Mammary epithelial cell (primary cell): Measurements from ENCODE around the gene ZSWIM3.

Source experiments
- EZH2 ChIP-seq: IDR thresholded peaks from 2 replicates; pipeline ENCODE4 v1.6.1; 2012; ENCODE audit warnings: low read length, inconsistent platforms, borderline replicate concordance
- TF ChIP-seq, protein P1 (sequence below), 2 donors: IDR thresholded peaks in 1 of 2; conservative IDR thresholded peaks in 1 of 2; 2 replicates each; pipeline ENCODE4 v1.5.1; 2011 to 2012; ENCODE audit warnings: inconsistent platforms in 2 of 2, low read length in 2 of 2, mild to moderate bottlenecking in 2 of 2, control low read depth in 1 of 2, low read depth in 1 of 2; ENCODE audit not compliant: insufficient read depth in 1 of 2; ENCODE audit errors: extremely low read depth in 1 of 2

DNA sequence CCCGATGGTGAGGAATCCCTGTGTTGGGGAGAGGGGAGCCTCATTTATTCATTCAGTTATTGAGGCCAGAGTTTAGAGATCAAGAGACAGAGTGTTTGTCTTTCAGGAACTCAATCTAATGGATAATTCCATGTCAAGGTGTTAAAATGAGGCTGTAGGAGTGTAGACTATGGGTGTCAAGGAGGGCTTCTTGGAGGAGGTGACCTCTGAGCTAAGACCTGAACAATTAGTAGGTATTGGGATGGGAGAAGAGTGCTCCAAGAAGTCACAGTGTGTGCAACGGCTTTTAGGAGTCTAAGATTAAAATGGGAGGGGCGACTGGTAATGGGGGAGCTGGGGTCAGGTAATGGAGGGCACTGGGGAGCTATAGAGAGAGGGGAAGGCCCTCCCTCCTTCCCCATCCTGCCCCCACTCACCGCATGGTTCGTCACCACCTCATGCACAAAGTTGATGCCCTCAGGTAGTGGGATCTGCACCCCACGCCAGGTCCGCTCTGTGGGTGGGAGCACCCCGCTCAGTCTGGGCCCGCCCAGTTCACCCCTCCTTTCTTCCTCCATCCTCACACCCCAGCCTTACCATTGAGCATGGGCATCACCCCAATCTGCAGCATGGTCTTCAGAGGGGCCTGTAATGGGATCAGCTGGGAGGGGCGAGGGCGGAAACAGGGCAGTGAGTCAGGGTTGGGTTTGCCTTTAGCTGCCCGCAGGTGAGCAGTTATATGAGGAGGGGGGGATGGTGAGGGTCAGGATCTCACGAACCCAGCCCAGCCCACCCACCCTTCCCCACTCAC is 41.8 kb downstream of the ZSWIM3 start:
- TF ChIP-seq, protein P1, sequence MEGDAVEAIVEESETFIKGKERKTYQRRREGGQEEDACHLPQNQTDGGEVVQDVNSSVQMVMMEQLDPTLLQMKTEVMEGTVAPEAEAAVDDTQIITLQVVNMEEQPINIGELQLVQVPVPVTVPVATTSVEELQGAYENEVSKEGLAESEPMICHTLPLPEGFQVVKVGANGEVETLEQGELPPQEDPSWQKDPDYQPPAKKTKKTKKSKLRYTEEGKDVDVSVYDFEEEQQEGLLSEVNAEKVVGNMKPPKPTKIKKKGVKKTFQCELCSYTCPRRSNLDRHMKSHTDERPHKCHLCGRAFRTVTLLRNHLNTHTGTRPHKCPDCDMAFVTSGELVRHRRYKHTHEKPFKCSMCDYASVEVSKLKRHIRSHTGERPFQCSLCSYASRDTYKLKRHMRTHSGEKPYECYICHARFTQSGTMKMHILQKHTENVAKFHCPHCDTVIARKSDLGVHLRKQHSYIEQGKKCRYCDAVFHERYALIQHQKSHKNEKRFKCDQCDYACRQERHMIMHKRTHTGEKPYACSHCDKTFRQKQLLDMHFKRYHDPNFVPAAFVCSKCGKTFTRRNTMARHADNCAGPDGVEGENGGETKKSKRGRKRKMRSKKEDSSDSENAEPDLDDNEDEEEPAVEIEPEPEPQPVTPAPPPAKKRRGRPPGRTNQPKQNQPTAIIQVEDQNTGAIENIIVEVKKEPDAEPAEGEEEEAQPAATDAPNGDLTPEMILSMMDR (conservative IDR thresholded peaks at IDR 0.05 in 1 of 2, IDR thresholded peaks at IDR 0.05 in 1 of 2; ENCODE audit: extremely low read depth in 1 of 2, insufficient read depth in 1 of 2, low read depth in 1 of 2, low read length in 2 of 2), result no peak
- no peak for TF ChIP-seq EZH2
